ENCODE measurements around the gene PLD1.
A peak's percentile ranks its signal among the peaks of the same experiment; 100 is the strongest.
"Not testable (repeated sequence)": the region's sequence is repeated elsewhere in the genome, so short reads cannot be mapped to it uniquely, and the experiment has no call there.

The PLD1 gene

GRCh38 chr3:171671709-171672108 is 138.6 kb downstream of the PLD1 start:
- no peak for DNase-seq (ENCODE audit: low read depth in 2 of 2)

GRCh38 chr3:171666516-171666915 is 143.8 kb downstream of the PLD1 start:
- no peak for DNase-seq (ENCODE audit: low read depth in 2 of 2)

- DNase-seq (ENCODE audit: low read depth in 2 of 2): no peak
Observed at GRCh38 chr3:171663805-171664204, 146.5 kb downstream of the PLD1 start.

GRCh38 chr3:171661484-171661883 is 148.8 kb downstream of the PLD1 start:
- DNase-seq (ENCODE audit: low read depth in 2 of 2): no peak

GRCh38 chr3:171660188-171660587 is 150.1 kb downstream of the PLD1 start:
- DNase-seq (ENCODE audit: low read depth in 2 of 2): no peak

GRCh38 chr3:171658841-171659240 is 151.4 kb downstream of the PLD1 start:
- peak in 1 of 2 experiments; percentile 12 for DNase-seq (ENCODE audit: low read depth in 2 of 2)

GRCh38 chr3:171654809-171655208 is 155.5 kb downstream of the PLD1 start:
- peak in 1 of 2 experiments; percentile 12 for DNase-seq (ENCODE audit: low read depth in 2 of 2)

- DNase-seq (ENCODE audit: low read depth in 2 of 2): no peak
Observed at GRCh38 chr3:171654326-171654725, 156.0 kb downstream of the PLD1 start.

- no peak for DNase-seq (ENCODE audit: low read depth in 2 of 2)
Observed at GRCh38 chr3:171653701-171654100, 156.6 kb downstream of the PLD1 start.

- DNase-seq (ENCODE audit: low read depth in 2 of 2): no peak
Observed at GRCh38 chr3:171652932-171653331, 157.4 kb downstream of the PLD1 start.

GRCh38 chr3:171649911-171650592 is 160.2 kb downstream of the PLD1 start:
- no peak for DNase-seq (ENCODE audit: low read depth in 2 of 2)

- no peak for DNase-seq (ENCODE audit: low read depth in 2 of 2)
Observed at GRCh38 chr3:171649267-171649666, 161.0 kb downstream of the PLD1 start.

- no peak for DNase-seq (ENCODE audit: low read depth in 2 of 2)
Observed at GRCh38 chr3:171648069-171648468, 162.2 kb downstream of the PLD1 start.

GRCh38 chr3:171646357-171647133 is 163.7 kb downstream of the PLD1 start:
- DNase-seq (ENCODE audit: low read depth in 2 of 2): peak; percentile 36 to 40

- no peak for DNase-seq (ENCODE audit: low read depth in 2 of 2)
Observed at GRCh38 chr3:171644681-171645080, 165.6 kb downstream of the PLD1 start.

- no peak for DNase-seq (ENCODE audit: low read depth in 2 of 2)
Observed at GRCh38 chr3:171643681-171644080, 166.6 kb downstream of the PLD1 start.

GRCh38 chr3:171643033-171643432 is 167.2 kb downstream of the PLD1 start:
- no peak for DNase-seq (ENCODE audit: low read depth in 2 of 2)

- peak in 1 of 2 experiments; percentile 22 for DNase-seq (ENCODE audit: low read depth in 2 of 2)
Observed at GRCh38 chr3:171640520-171641412, 169.5 kb downstream of the PLD1 start.

GRCh38 chr3:171636666-171637065 is 173.6 kb downstream of the PLD1 start:
- no peak for DNase-seq (ENCODE audit: low read depth in 2 of 2)

GRCh38 chr3:171632766-171633165 is 177.5 kb downstream of the PLD1 start:
- DNase-seq (ENCODE audit: low read depth in 2 of 2): no peak

GRCh38 chr3:171626799-171627198 is 183.5 kb downstream of the PLD1 start:
- DNase-seq (ENCODE audit: low read depth in 2 of 2): not testable (repeated sequence)

GRCh38 chr3:171622126-171622525 is 188.2 kb downstream of the PLD1 start:
- no peak for DNase-seq (ENCODE audit: low read depth in 2 of 2)

All from fibroblast of skin of left biceps (primary cell).